ENCODE measurements around the gene SORL1. TPM values are rescaled to one million over a fixed set of nuclear protein-coding genes. Genes with fewer than 3 reads are reported as not detected.

SORL1 gene
- total and polyA plus RNA-seq, 2 of the 13 experiments (the other 11 are each of a cell fraction or from before 2014, with no cell fraction given) = 21.3 to 148 TPM

- TF ChIP-seq E2F5 (CRISPR knock-in tag; conservative IDR thresholded peaks at IDR 0.05) (no peak), ZFP36 (IDR thresholded peaks at IDR 0.05; ENCODE audit: borderline replicate concordance, low read depth, low read length, partially characterized antibody) (no peak), DMAP1 (CRISPR knock-in tag; IDR thresholded peaks at IDR 0.05) (no peak), SALL1 (CRISPR knock-in tag; IDR thresholded peaks at IDR 0.05) (peak; percentile 21; the same call in 1 of the 2 replicates), SMAD9 (CRISPR knock-in tag; IDR thresholded peaks at IDR 0.05) (no peak), KLF15 (CRISPR knock-in tag; IDR thresholded peaks at IDR 0.05; ENCODE audit: borderline replicate concordance) (no peak), DDIT3 (CRISPR knock-in tag; IDR thresholded peaks at IDR 0.05) (no peak), SNAPC2 (CRISPR knock-in tag; IDR thresholded peaks at IDR 0.05) (no peak), NR3C1 (CRISPR knock-in tag; IDR thresholded peaks at IDR 0.05) (no peak), TBL1XR1 (IDR thresholded peaks at IDR 0.05; ENCODE audit: borderline replicate concordance, low read length, partially characterized antibody) (peak; percentile 25), CENPBD1 (CRISPR knock-in tag; IDR thresholded peaks at IDR 0.05; ENCODE audit: borderline replicate concordance, low read depth) (no peak), ZFX (CRISPR knock-in tag; IDR thresholded peaks at IDR 0.05; ENCODE audit: low read depth) (no peak), LRRFIP1 (CRISPR knock-in tag; conservative IDR thresholded peaks at IDR 0.05) (no peak), SKIL (CRISPR knock-in tag; IDR thresholded peaks at IDR 0.05; ENCODE audit: borderline replicate concordance) (peak; percentile 95), SATB2 (CRISPR knock-in tag; IDR thresholded peaks at IDR 0.05) (no peak), ONECUT2 (CRISPR knock-in tag; IDR thresholded peaks at IDR 0.05) (no peak), GLI4 (CRISPR knock-in tag; IDR thresholded peaks at IDR 0.05; ENCODE audit: borderline replicate concordance) (no peak), ZNF430 (CRISPR knock-in tag; IDR thresholded peaks at IDR 0.05) (no peak), ZBTB4 (CRISPR knock-in tag; IDR thresholded peaks at IDR 0.05; ENCODE audit: borderline replicate concordance) (no peak), YEATS4 (CRISPR knock-in tag; IDR thresholded peaks at IDR 0.05; ENCODE audit: borderline replicate concordance) (no peak)
Measured at GRCh38 chr11:121476379-121477032, 24.4 kb downstream of the SORL1 start (continued).

Measured in HepG2 (cell line).